Tibial artery (tissue), 4 donors: Measurements from ENCODE around the gene NUP133.

Experiments used
- DNase-seq, 2 donors: peaks; one replicate each; pipeline ENCODE4 v3.0.0-alpha.2; 2019
- H3K27ac ChIP-seq, 2 donors: fragments of 200-600 bp; sonication (generic) in 1 of 2; 1 replicate in 1 of 2; 2 replicates in 1 of 2; pipeline ENCODE4 v1.5.1; 2018 to 2019; ENCODE audit warnings: mild to moderate bottlenecking in 1 of 2
- H3K27me3 ChIP-seq, 2 donors: fragments of 200-600 bp; sonication (generic) in 1 of 2; one replicate each; pipeline versions ENCODE4 v1.5.1 to v1.6.0; 2016 to 2019
- H3K36me3 ChIP-seq, 3 donors: fragments of 200-600 bp; sonication (generic) in 2 of 3; one replicate each; pipeline ENCODE4 v1.5.1; 2016 to 2019; ENCODE audit warnings: mild to moderate bottlenecking in 2 of 3
- H3K4me1 ChIP-seq, 4 donors: fragments of 200-600 bp; sonication (generic) in 2 of 4; 1 replicate in 3 of 4; 2 replicates in 1 of 4; pipeline ENCODE4 v1.5.1; 2016 to 2019
- H3K4me3 ChIP-seq, 2 donors: fragments of 200-600 bp; sonication (generic) in 1 of 2; 1 replicate in 1 of 2; 2 replicates in 1 of 2; pipeline ENCODE4 v1.5.1; 2018 to 2019; ENCODE audit warnings: mild to moderate bottlenecking in 2 of 2
- H3K9me3 ChIP-seq, 3 donors: fragments of 200-600 bp; sonication (generic) in 1 of 3; one replicate each; pipeline ENCODE4 v1.5.1; 2016 to 2019
- CTCF ChIP-seq, 2 experiments: fragments of 200-600 bp in 1 of 2; fragments of 450-650 bp in 1 of 2; IDR thresholded peaks; one replicate each; pipeline ENCODE4 v1.5.1; 2017 to 2019; ENCODE audit warnings: antibody characterized with exemption in 2 of 2, mild to moderate bottlenecking in 1 of 2, moderate library complexity in 1 of 2
- intact Hi-C: fragments of 100-400 bp; cut with DNase I; formaldehyde crosslinking; loops from one replicate; pipeline ENCODE4 v1.15.0; 2023; ENCODE audit warnings: low total_unique reads

NUP133 gene

GRCh38 chr1:229452956-229453801 is 55.0 kb downstream of the NUP133 start:
- H3K4me1 ChIP-seq, result no peaks in the 10 kb centered on the region
- H3K36me3 ChIP-seq, result peaks cover 61 to 77% (median 65%) of the 10 kb centered on the region in 3 donors
- TF ChIP-seq CTCF (IDR thresholded peaks at IDR 0.05), result peak; percentile 52
- intact Hi-C loops, result no loop called here
- no peaks in the 10 kb centered on the region for H3K27me3 ChIP-seq
- no peak overlapping the region for H3K27ac ChIP-seq
- DNase-seq, result no peak
- H3K4me3 ChIP-seq, result no peak overlapping the region
- H3K9me3 ChIP-seq, result no peaks in the 10 kb centered on the region

GRCh38 chr1:229448845-229449244 is 59.3 kb downstream of the NUP133 start:
- Histone ChIP-seq H3K27me3 (no peaks in the 10 kb centered on the region), H3K9me3 (no peaks in the 10 kb centered on the region), H3K4me1 (no peaks in the 10 kb centered on the region), H3K4me3 (no peak overlapping the region), H3K36me3 (peaks cover 57 to 85% (median 71%) of the 10 kb centered on the region in 3 donors), H3K27ac (no peak overlapping the region)
- no peak for DNase-seq
- no peak for TF ChIP-seq CTCF (IDR thresholded peaks at IDR 0.05)
- intact Hi-C loops, result no loop called here

- intact Hi-C loops, result no loop called here
- Histone ChIP-seq H3K9me3 (no peaks in the 10 kb centered on the region), H3K4me3 (no peak overlapping the region), H3K27me3 (no peaks in the 10 kb centered on the region), H3K36me3 (peaks cover 61 to 90% (median 71%) of the 10 kb centered on the region in 3 donors), H3K27ac (no peak overlapping the region), H3K4me1 (no peaks in the 10 kb centered on the region)
- TF ChIP-seq CTCF (IDR thresholded peaks at IDR 0.05), result no peak
- DNase-seq, result no peak
Observed at GRCh38 chr1:229448354-229448753, 59.8 kb downstream of the NUP133 start.

- Histone ChIP-seq H3K9me3 (no peaks in the 10 kb centered on the region), H3K27ac (no peak overlapping the region), H3K27me3 (no peaks in the 10 kb centered on the region), H3K4me3 (no peak overlapping the region), H3K4me1 (no peaks in the 10 kb centered on the region), H3K36me3 (peaks cover 65 to 96% (median 74%) of the 10 kb centered on the region in 3 donors)
- intact Hi-C loops, result no loop called here
- DNase-seq, result no peak
- no peak for TF ChIP-seq CTCF (IDR thresholded peaks at IDR 0.05)
Observed at GRCh38 chr1:229447809-229448252, 60.3 kb downstream of the NUP133 start.

- no peaks in the 10 kb centered on the region for H3K9me3 ChIP-seq
- intact Hi-C loops, result no loop called here
- H3K4me3 ChIP-seq, result no peak overlapping the region
- no peaks in the 10 kb centered on the region for H3K4me1 ChIP-seq
- no peaks in the 10 kb centered on the region for H3K27me3 ChIP-seq
- peaks cover 57 to 96% (median 62%) of the 10 kb centered on the region in 3 donors for H3K36me3 ChIP-seq
- no peak overlapping the region for H3K27ac ChIP-seq
- no peak for DNase-seq
- no peak for TF ChIP-seq CTCF (IDR thresholded peaks at IDR 0.05)
Observed at GRCh38 chr1:229445828-229446227, 62.3 kb downstream of the NUP133 start.
